T-helper 2 cell (primary cell): ENCODE data around the gene CSNK1G3.
"Not testable (repeated sequence)": the region's sequence is repeated elsewhere in the genome, so short reads cannot be mapped to it uniquely, and the experiment has no call there.

ENCODE experiments used
- DNase-seq, 5 experiments: peaks; one replicate each; pipeline versions ENCODE4 v3.0.0 to v3.0.0-alpha.2; 2012 to 2022
- total RNA-seq, 2 donors: gene quantifications; one replicate each; lab custom pipeline; 2026; lab: John Stamatoyannopoulos, UW

The CSNK1G3 gene
- total RNA-seq: 52.7 to 66.3 reads per million in 2 donors

GRCh38 chr5:123511648-123512605 is at the start of gene CSNK1G3:
Gene CSNK1G3, plus strand, starts transcription at chr5:123512177. Its CDS starts 33,487 bp downstream, at chr5:123545664.
- peak; percentile 66 to 98 (median 89) for DNase-seq

DNA sequence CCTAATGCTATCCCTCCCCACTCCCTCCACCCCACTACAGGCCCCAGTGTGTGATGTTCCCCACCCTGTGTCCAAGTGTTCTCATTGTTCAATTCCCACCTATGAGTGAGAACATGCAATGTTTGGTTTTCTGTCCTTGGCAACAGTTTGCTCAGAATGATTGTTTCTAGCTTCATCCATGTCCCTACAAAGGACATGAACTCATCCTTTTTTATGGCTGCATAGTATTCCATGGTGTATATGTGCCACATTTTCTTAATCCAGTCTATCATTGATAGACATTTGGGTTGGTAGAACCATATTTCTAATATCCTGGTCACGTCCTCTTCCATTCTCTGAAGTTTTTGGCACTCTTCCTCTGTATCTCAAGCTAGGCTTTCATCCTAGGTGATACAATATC is 45.1 kb upstream of the CSNK1G3 start:
- not testable (repeated sequence) for DNase-seq

- DNase-seq: no peak
Measured at GRCh38 chr5:123471385-123471784, 40.6 kb upstream of the CSNK1G3 start.

DNA sequence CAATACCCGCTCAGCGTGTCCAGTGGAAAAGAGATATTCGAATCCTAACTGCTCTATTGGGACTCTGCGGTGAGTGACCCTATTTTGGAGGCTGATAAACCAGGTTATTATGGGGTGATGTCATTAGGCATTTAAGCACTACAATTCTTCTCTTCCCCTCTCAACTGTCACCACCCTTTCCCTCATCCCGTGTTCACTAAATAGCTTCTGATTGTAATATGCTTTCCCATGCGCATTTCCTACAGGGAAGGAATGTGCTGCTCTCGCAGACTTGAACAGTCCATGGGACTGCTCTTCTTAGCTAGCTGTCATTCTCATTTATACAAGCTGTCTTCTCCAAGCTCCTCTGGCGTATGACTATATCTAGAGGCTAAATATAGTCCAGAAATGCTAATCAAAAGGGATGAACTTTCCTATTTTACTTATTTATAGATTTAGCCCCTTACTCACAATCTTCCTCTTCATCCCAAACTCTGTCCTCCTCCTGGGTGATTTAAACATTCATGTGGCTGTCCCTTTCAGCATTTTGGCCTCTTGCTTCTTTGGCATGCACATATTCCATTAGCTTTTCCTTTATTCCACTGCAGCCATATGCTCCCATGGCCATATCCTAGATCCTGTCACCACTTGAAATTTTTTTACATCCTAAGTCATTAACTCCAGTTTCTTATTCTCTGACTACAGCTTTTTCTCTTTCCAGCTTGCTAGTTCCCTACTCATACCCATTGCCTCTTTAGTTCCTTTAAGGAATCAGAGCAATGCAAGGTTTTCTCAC is 39.6 kb upstream of the CSNK1G3 start:
- DNase-seq: no peak

DNA sequence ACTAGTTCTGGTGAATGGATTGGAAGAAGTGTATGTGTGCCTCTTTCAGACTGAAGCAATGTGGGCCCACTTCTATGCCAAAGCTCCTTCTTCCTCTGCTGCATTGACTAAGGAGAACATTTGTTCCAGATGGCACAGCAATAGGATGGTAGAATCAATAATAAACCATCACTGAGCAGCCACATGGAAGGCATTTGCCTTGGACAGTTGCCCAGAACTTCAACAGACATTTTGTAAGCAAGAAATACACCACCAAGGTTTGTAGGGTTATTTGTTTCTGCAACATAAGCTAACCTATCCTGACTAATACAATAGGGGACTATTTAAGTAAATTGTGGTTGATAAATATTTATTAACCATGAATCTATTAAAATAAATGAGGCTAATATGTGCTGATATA is 37.7 kb upstream of the CSNK1G3 start:
- DNase-seq: no peak

GRCh38 chr5:123476731-123477130 is 35.2 kb upstream of the CSNK1G3 start:
- no peak for DNase-seq

- no peak for DNase-seq
Measured at GRCh38 chr5:123478546-123478945, 33.4 kb upstream of the CSNK1G3 start.

DNA sequence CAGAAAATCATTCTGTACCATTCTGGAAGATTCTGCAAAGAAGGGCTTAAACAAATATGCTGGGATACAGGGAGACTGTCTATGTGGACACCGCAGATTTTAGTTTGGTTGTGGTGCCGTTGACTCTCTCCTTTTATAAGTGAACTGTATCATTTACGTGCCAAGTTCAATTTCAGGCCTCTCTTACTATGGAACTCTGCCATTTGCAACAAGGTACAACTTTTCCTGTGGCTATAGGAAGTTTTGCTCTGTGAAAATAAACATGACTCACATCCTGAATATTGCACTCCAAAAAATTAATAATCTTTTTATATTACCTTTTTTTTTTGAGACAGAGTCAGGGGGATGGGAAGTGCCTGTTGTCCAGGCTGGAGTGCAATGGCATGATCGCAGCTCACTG is 29.7 kb upstream of the CSNK1G3 start:
- DNase-seq: no peak

DNA sequence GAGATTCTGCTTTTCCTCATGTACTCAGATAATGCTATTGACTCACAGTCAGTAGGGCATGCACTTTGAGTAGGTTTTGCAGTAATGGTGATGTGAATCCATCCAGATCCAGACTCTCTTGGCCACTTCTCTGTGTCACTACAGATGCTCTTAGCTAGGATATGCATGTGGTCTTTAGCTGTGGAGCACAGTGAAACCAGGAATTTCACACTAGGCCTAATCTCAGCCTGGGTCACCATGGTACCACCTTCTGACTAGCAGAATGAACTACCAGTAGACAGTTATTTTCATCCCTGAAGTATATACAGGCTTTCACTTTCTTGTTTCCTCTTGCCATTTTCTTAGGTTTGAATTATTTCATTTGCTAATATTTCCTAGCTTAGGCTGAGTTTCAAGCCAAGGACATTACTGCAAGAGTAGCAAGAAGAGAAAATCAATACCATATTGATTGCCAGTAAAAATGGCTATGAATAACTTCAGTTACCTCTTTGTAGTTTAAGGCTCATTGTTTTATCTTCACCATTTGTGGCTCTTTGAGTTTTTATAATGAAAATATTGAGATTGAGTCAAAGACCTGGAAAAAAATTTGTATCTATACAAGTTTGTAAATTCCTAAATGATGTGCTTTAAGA is 28.4 kb upstream of the CSNK1G3 start:
- DNase-seq: no peak

DNA sequence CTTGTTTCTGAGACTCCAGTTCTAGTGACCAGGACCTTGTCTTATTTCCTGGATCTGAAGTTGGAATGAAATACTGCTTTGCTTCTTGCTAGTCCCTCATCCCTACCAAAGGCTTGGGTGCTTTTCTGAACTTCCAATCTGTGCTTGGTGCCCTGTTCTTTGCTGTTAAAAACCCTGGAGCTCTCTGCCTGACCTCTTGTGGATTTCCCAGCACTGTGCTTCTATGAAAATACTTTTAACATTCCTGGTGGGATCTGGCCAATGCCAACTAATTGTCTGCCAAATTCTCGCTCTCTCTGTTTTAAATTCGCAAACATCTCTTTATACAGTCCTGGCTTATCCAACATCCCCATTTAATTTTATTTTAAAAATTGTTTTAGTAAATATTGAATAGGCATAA is 26.7 kb upstream of the CSNK1G3 start:
- DNase-seq: no peak

GRCh38 chr5:123486951-123487655 is 24.9 kb upstream of the CSNK1G3 start:
- no peak for DNase-seq

- no peak for DNase-seq
Measured at GRCh38 chr5:123490974-123491373, 21.0 kb upstream of the CSNK1G3 start.

GRCh38 chr5:123495211-123495610 is 16.8 kb upstream of the CSNK1G3 start:
- DNase-seq: not testable (repeated sequence)

DNA sequence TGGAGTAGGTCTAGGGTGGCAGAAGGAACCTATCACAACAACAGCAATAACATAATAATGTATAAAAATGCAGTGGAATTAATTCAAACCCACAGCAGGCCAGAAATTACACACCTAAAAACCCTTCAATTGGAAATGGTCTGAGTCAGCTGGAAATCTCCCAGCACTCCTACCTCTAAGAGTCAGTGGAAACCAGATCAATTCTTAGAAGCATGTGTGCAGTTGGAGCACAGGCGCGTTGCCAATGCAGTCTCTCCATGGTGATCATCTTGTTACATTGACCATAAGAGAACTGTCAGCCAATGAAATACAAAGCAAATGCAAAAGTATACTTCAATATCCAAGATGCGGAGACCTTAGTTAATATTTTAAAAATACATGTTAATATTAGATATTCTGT is 15.1 kb upstream of the CSNK1G3 start:
- no peak for DNase-seq

DNA sequence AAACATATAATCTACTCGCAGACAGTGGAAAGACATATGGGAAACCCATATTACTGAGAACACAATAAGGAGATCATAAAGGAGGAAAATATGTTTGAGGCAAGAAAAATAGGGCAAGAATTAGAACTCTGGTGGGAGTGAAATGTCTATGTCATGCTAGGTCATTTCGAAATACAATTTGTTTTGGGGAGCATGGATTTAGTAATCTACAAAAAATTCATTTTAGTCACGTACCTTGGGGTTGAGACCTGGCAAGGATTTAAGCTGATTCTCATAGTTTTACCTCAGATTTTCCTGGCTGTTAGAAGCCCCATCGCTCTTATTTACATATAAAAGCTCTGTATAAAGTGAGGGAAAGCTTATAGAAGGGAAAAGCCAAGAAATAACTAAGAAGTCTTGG is 11.5 kb upstream of the CSNK1G3 start:
- DNase-seq: no peak

DNA sequence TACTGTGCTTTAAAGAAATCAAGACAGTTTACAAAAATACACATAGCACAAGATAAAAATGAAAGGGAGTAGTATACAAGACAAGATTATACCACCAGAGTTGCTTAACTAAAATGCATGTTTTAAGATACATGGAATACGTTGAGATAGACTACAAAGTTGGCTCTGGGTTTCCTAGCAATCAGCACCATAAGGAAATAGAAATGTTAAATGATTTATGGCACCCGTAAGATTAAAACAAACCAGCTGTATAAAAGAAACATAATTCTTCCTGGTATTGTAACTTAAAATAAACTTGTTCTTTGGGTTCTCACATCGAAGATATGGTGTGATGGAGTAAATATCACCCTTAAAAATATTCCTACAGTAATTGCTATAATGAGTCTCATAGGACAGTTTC is 9.9 kb upstream of the CSNK1G3 start:
- no peak for DNase-seq

GRCh38 chr5:123503299-123503698 is 8.7 kb upstream of the CSNK1G3 start:
- peak in 1 of 5 experiments; percentile 2 for DNase-seq

- no peak for DNase-seq
Measured at GRCh38 chr5:123505633-123506032, 6.3 kb upstream of the CSNK1G3 start.

DNA sequence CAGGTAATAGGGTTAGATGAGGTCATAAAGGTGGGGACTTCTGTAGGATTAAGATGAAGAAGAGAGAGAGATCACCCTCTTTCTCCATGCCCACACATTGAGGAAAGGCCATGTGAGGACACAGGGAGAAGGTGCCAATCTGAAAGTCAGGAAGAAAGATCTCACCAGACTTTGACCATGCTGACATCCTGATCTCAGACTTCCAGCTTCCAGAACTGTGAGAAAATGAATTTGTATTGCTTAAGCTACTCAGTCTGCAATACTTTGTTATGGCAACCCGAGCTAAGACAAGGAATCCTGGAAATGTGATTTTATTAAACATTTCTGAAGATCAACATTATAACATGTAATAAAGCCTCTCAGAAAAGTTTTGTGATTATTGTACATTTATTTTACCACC is 3.5 kb upstream of the CSNK1G3 start:
- DNase-seq: no peak

- DNase-seq: peak in 1 of 5 experiments; percentile 2
Measured at GRCh38 chr5:123511290-123511647, 708 bp upstream of the CSNK1G3 start.

DNA sequence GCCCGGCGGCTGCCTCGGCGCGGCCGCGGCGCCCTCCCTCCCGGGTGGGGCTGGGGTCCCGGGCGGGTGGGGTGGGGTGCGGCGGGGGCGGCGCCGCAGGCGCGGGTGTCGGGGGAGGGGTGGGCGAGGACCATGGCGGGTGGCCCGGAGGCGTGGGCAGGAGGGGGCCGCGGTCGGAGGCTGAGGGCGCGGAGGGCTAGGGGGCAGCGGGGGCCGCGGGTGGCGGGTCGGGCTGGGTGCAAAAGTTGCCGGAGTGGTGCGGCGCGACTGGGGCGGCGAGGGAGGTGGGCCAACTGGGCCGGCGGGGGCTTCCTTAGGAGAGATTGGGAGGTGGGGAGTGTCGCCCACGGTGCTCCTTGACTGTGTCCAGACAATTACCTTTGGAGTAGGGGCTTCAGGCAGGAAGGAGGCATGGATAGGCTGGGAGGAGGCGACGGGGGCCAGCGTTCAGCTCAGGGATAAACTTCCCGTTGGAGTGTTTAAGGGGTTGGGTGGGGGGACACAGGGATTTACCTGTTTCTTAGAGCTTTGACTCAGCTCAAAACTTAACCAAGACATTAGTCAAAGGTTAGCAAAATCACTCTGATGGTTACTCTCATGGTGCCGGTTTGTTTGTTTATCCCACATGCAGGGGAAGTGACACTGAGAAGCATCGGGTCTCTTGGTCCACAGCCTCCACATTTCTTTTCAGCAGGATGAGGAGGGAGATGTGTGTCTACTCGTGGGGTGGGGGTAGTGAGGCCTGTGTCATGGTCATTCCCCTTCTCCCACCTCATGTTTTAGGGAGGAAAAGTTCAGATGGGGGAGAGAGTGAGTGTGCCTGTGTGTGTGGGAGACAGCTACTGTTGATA is 859 bp downstream of the CSNK1G3 start:
- DNase-seq: peak; percentile 3 to 56 (median 15)
